H9 (cell line): ENCODE data around the gene TRIM56. TPM values are rescaled to one million over a fixed set of nuclear protein-coding genes. Genes with fewer than 3 reads are reported as not detected.

Experiments
- DNase-seq: peaks from one replicate; pipeline ENCODE4 v3.0.0-alpha.2; 2017
- H2AFZ ChIP-seq: one replicate; pipeline ENCODE4 v1.6.1; 2013; ENCODE audit warnings: mild to moderate bottlenecking, low read length, control low read depth, moderate library complexity
- H2AK5ac ChIP-seq: 2 replicates; pipeline ENCODE4 v1.6.1; 2013; ENCODE audit warnings: low read length, control low read depth, mixed read lengths; ENCODE audit not compliant: insufficient read length
- H2BK120ac ChIP-seq: one replicate; pipeline ENCODE4 v1.6.1; 2013; ENCODE audit warnings: low read depth, mild to moderate bottlenecking, low read length, control low read depth, inconsistent platforms; ENCODE audit not compliant: poor library complexity, severe bottlenecking
- H2BK12ac ChIP-seq: 2 replicates; pipeline ENCODE4 v1.6.1; 2013; ENCODE audit warnings: low read length, control low read depth, mixed read lengths, low read depth; ENCODE audit not compliant: insufficient read length
- H2BK15ac ChIP-seq: 2 replicates; pipeline ENCODE4 v1.6.1; 2013; ENCODE audit warnings: low read depth, low read length, control low read depth
- H2BK20ac ChIP-seq: one replicate; pipeline ENCODE4 v1.6.1; 2013; ENCODE audit warnings: low read depth, mild to moderate bottlenecking, low read length, control low read depth, inconsistent platforms; ENCODE audit not compliant: poor library complexity, severe bottlenecking
- H2BK5ac ChIP-seq: 2 replicates; pipeline ENCODE4 v1.6.1; 2013; ENCODE audit warnings: low read length, control low read depth, mixed read lengths; ENCODE audit not compliant: insufficient read length
- H3K14ac ChIP-seq: 2 replicates; pipeline ENCODE4 v1.6.1; 2013; ENCODE audit warnings: low read length, control low read depth; ENCODE audit not compliant: insufficient read depth
- H3K18ac ChIP-seq: 2 replicates; pipeline ENCODE4 v1.6.1; 2013; ENCODE audit warnings: low read depth, mild to moderate bottlenecking, mixed read lengths, low read length, control low read depth; ENCODE audit not compliant: insufficient read length
- H3K23ac ChIP-seq: 2 replicates; pipeline ENCODE4 v1.6.1; 2013; ENCODE audit warnings: low read length, control low read depth, mixed read lengths, low read depth; ENCODE audit not compliant: insufficient read length
- H3K23me2 ChIP-seq: 2 replicates; pipeline ENCODE4 v1.6.1; 2013; ENCODE audit warnings: low read depth, mild to moderate bottlenecking, mixed read lengths, low read length, control low read depth; ENCODE audit not compliant: insufficient read length, poor library complexity, severe bottlenecking
- H3K27ac ChIP-seq: 2 replicates; pipeline ENCODE4 v1.5.1; 2013; ENCODE audit warnings: low read length, control low read depth, mixed read lengths, low read depth; ENCODE audit not compliant: insufficient read length
- H3K27me3 ChIP-seq: 2 replicates; pipeline ENCODE4 v1.6.1; 2013; ENCODE audit warnings: low read length, control low read depth, inconsistent platforms; ENCODE audit not compliant: insufficient read depth
- H3K4ac ChIP-seq: 2 replicates; pipeline ENCODE4 v1.6.1; 2013; ENCODE audit warnings: low read depth, mild to moderate bottlenecking, control low read depth, inconsistent platforms, low read length, moderate library complexity
- H3K4me1 ChIP-seq: 2 replicates; pipeline ENCODE4 v1.6.1; 2013; ENCODE audit warnings: low read length, control low read depth, inconsistent platforms; ENCODE audit not compliant: insufficient read depth
- H3K4me2 ChIP-seq: 2 replicates; pipeline ENCODE4 v1.6.1; 2013; ENCODE audit warnings: low read length, control low read depth, mixed read lengths; ENCODE audit not compliant: insufficient read length, insufficient read depth
- H3K56ac ChIP-seq: 2 replicates; pipeline ENCODE4 v1.6.1; 2013; ENCODE audit warnings: low read depth, mild to moderate bottlenecking, mixed read lengths, low read length, control low read depth; ENCODE audit not compliant: insufficient read length
- H3K79me1 ChIP-seq: 2 replicates; pipeline ENCODE4 v1.6.1; 2013; ENCODE audit warnings: low read depth, mild to moderate bottlenecking, moderate library complexity, low read length, control low read depth, inconsistent platforms; ENCODE audit not compliant: insufficient read depth, poor library complexity, severe bottlenecking
- H3K79me2 ChIP-seq: 2 replicates; pipeline ENCODE4 v1.6.1; 2013; ENCODE audit warnings: low read length, control low read depth, inconsistent platforms; ENCODE audit not compliant: insufficient read depth
- H3K9ac ChIP-seq: 2 replicates; pipeline ENCODE4 v1.6.1; 2013; ENCODE audit warnings: low read length, control low read depth, mixed read lengths; ENCODE audit not compliant: insufficient read length; ENCODE audit errors: extremely low read depth
- H3K9me3 ChIP-seq: one replicate; pipeline ENCODE4 v1.6.1; 2013; ENCODE audit warnings: low read depth, low read length, inconsistent platforms; ENCODE audit not compliant: control insufficient read depth
- H3T11ph ChIP-seq: one replicate; pipeline ENCODE4 v1.6.1; 2013; ENCODE audit warnings: mild to moderate bottlenecking, low read length, control low read depth, inconsistent platforms
- H4K20me1 ChIP-seq: one replicate; pipeline ENCODE4 v1.6.1; 2013; ENCODE audit not compliant: control insufficient read depth, insufficient read length, insufficient read depth
- H4K5ac ChIP-seq: 2 replicates; pipeline ENCODE4 v1.6.1; 2013; ENCODE audit warnings: low read depth, mild to moderate bottlenecking, mixed read lengths, low read length, control low read depth; ENCODE audit not compliant: insufficient read length
- H4K8ac ChIP-seq: replicated peaks from 2 replicates; pipeline ENCODE4 v1.6.1; 2013; ENCODE audit warnings: low read length, control low read depth, mixed read lengths, low read depth; ENCODE audit not compliant: insufficient read length
- H4K91ac ChIP-seq: 2 replicates; pipeline ENCODE4 v1.6.1; 2013; ENCODE audit warnings: low read depth, mild to moderate bottlenecking, moderate library complexity, mixed read lengths, low read length, control low read depth; ENCODE audit not compliant: insufficient read length
- H3K27ac Mint-ChIP-seq, 3 experiments: 2 replicates in 2 of 3; 3 replicates in 1 of 3; pipeline ENCODE4 v1.8.0; 2020 to 2021; ENCODE audit warnings: mixed read lengths in 3 of 3, mild to moderate bottlenecking in 1 of 3, moderate library complexity in 1 of 3
- H3K27me3 Mint-ChIP-seq: 2 replicates; pipeline ENCODE4 v1.8.0; 2021; ENCODE audit warnings: low read depth, mild to moderate bottlenecking, moderate library complexity, mixed read lengths
- H3K36me3 Mint-ChIP-seq, 3 experiments: 2 replicates in 2 of 3; 3 replicates in 1 of 3; pipeline ENCODE4 v1.8.0; 2020 to 2021; ENCODE audit warnings: low read depth in 3 of 3, mixed read lengths in 3 of 3; ENCODE audit not compliant: insufficient read depth in 1 of 3
- H3K4me1 Mint-ChIP-seq, 2 experiments: 2 replicates each; pipeline ENCODE4 v1.8.0; 2020; ENCODE audit warnings: mixed read lengths in 2 of 2
- H3K4me3 Mint-ChIP-seq, 2 experiments: 2 replicates in 1 of 2; 3 replicates in 1 of 2; pipeline ENCODE4 v1.8.0; 2020 to 2021; ENCODE audit warnings: mild to moderate bottlenecking in 2 of 2, mixed read lengths in 2 of 2, moderate library complexity in 1 of 2
- H3K9me3 Mint-ChIP-seq, 2 experiments: 2 replicates in 1 of 2; 3 replicates in 1 of 2; pipeline ENCODE4 v1.8.0; 2020; ENCODE audit warnings: mild to moderate bottlenecking in 2 of 2, mixed read lengths in 2 of 2, moderate library complexity in 1 of 2
- WGBS: extraction: QIAGEN DNeasy Blood & Tissue Kit; methylation state at CpG from one replicate; pipeline ENCODE4 v1.1.7; 2013; ENCODE audit warnings: missing lambda C conversion rate, low lambda C conversion rate, mixed read lengths; ENCODE audit not compliant: insufficient read length; ENCODE audit errors: extremely low coverage; 5-methylcytosine and 5-hydroxymethylcytosine counted together
- total RNA-seq: library from RNA; stranded (reverse); gene quantifications from 2 replicates; pipeline ENCODE4 v1.2.1, GENCODE V29; 2021
- TF ChIP-seq, protein P1 (sequence below): fragments of 200-600 bp; sonication (generic); conservative IDR thresholded peaks from 3 replicates; pipeline ENCODE4 v1.8.0; 2021; ENCODE audit warnings: antibody characterized with exemption, mild to moderate bottlenecking

The TRIM56 gene
- total RNA-seq, 1 experiment from 2014 or later, result 21.8 TPM

DNA sequence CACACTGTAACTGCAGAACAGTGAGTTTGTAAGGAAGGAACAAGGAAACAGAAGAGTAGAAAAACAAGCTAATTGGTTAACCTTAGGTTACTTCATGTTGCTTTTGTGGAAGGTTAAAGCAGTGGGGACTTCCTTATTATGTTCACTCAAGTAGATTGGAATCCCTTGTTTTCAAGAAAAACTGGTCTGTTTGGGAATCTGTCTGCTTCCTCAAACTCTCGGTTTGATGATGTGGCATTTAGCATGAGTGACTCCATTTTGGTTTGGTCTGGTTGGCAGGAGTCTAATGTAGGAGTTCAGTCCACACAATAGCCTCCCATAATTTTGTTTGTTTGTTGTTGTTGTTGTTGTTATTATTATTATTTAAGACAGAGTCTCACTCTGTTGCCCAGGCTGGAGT lies 3.8 kb upstream of the TRIM56 start:
- Histone ChIP-seq H2BK15ac (no peak overlapping the region), H3K79me1 (no peaks in the 10 kb centered on the region), H2AFZ (no peak overlapping the region), H4K91ac (no peak overlapping the region), H3K14ac (no peak overlapping the region), H2BK20ac (no peak overlapping the region), H2BK12ac (no peak overlapping the region), H2AK5ac (no peak overlapping the region), H3K4me1 (peaks cover 4% of the 10 kb centered on the region; the same call in 1 of the 2 replicates), H3K4me2 (no peak overlapping the region), H3K23ac (no peak overlapping the region), H3K56ac (no peak overlapping the region), H3T11ph (no peak overlapping the region), H3K4ac (no peak overlapping the region), H3K9me3 (no peaks in the 10 kb centered on the region), H3K18ac (no peak overlapping the region), H3K79me2 (no peaks in the 10 kb centered on the region; the same call in 1 of the 2 replicates), H3K27me3 (no peaks in the 10 kb centered on the region), H3K27ac (no peak overlapping the region), H2BK5ac (no peak overlapping the region), H4K20me1 (no peaks in the 10 kb centered on the region), H4K5ac (no peak overlapping the region), H4K8ac (no peak overlapping the region), H2BK120ac (no peak overlapping the region), H3K23me2 (peaks cover 13% of the 10 kb centered on the region), H3K9ac (no peak overlapping the region)
- no peak for DNase-seq
- WGBS, result no CpG with 5 or more reads among the region's 1 CpG
- no peaks in the 10 kb centered on the region; a peak in 1 of 7 replicates for H3K36me3 Mint-ChIP-seq
- H3K4me3 Mint-ChIP-seq, result no peak overlapping the region
- no peak overlapping the region for H3K27ac Mint-ChIP-seq
- H3K27me3 Mint-ChIP-seq, result no peaks in the 10 kb centered on the region
- TF ChIP-seq, protein P1, sequence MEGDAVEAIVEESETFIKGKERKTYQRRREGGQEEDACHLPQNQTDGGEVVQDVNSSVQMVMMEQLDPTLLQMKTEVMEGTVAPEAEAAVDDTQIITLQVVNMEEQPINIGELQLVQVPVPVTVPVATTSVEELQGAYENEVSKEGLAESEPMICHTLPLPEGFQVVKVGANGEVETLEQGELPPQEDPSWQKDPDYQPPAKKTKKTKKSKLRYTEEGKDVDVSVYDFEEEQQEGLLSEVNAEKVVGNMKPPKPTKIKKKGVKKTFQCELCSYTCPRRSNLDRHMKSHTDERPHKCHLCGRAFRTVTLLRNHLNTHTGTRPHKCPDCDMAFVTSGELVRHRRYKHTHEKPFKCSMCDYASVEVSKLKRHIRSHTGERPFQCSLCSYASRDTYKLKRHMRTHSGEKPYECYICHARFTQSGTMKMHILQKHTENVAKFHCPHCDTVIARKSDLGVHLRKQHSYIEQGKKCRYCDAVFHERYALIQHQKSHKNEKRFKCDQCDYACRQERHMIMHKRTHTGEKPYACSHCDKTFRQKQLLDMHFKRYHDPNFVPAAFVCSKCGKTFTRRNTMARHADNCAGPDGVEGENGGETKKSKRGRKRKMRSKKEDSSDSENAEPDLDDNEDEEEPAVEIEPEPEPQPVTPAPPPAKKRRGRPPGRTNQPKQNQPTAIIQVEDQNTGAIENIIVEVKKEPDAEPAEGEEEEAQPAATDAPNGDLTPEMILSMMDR, result no peak
- no peaks in the 10 kb centered on the region for H3K9me3 Mint-ChIP-seq
- H3K4me1 Mint-ChIP-seq, result peaks cover 14 to 19% of the 10 kb centered on the region in 2 experiments
